Right cardiac atrium (tissue), 5 donors: ENCODE results near the gene CDK10. TPM values are rescaled to one million over a fixed set of nuclear protein-coding genes. Genes with fewer than 3 reads are reported as not detected.
"Not testable (repeated sequence)": the region's sequence is repeated elsewhere in the genome, so short reads cannot be mapped to it uniquely, and the experiment has no call there.

ENCODE experiments used
- ATAC-seq, 2 donors: fragments of 200-7000 bp; cut with Tn5 transposase; one replicate each; pipeline versions ENCODE4 v1.8.0 to v1.9.1; 2020; ENCODE audit warnings: moderate library complexity in 2 of 2, mild to moderate bottlenecking in 1 of 2
- DNase-seq, 3 donors: peaks; one replicate each; pipeline ENCODE4 v3.0.0-alpha.2; 2020
- H3K27ac ChIP-seq: one replicate; pipeline ENCODE4 v1.5.1; 2013; ENCODE audit warnings: mild to moderate bottlenecking, low read length, control low read depth, moderate library complexity
- H3K27me3 ChIP-seq: one replicate; pipeline ENCODE4 v1.6.1; 2013; ENCODE audit not compliant: control insufficient read depth, insufficient read depth
- H3K4me1 ChIP-seq: one replicate; pipeline ENCODE4 v1.6.1; 2013; ENCODE audit warnings: low read length; ENCODE audit not compliant: control insufficient read depth, insufficient read depth
- H3K4me3 ChIP-seq: one replicate; pipeline ENCODE4 v1.5.1; 2013; ENCODE audit warnings: low read length, control low read depth
- H3K9me3 ChIP-seq: one replicate; pipeline ENCODE4 v1.6.1; 2013; ENCODE audit warnings: low read length; ENCODE audit not compliant: control insufficient read depth
- WGBS: extraction: QIAGEN DNeasy Blood & Tissue Kit; methylation state at CpG from one replicate; pipeline ENCODE4 v1.1.7; 2013; 5-methylcytosine and 5-hydroxymethylcytosine counted together
- intact Hi-C, 4 donors: fragments of 100-400 bp; cut with DNase I; formaldehyde crosslinking; loops; one replicate each; pipeline versions ENCODE4 v1.11.0 to v1.14.0; 2022 to 2023
- polyA plus RNA-seq: library from polyadenylated mRNA; stranded (reverse); fragments of 200-250 nt; gene quantifications from one replicate; pipeline ENCODE4 v1.2.3, GENCODE V29; 2013
- total RNA-seq, 4 donors: library from RNA; stranded (reverse); fragmentation: NEBNext Ultra II Directional; extraction: Animal tissue kit (Norgen Biotek cat#: 25700); gene quantifications; one replicate each; pipeline ENCODE4 v1.2.1, GENCODE V29; 2021
- donor health status: healthy with polysubstance abuse.
- donor health status: DM: no; HTN: yes; CAD: no.
- donor health status: DM: no; HTN: no; CAD: no.
- donor health status: DM: no; HTN: yes; CAD: no; lungs with severe emphysema.
- donor health status: DM: yes; HTN: yes; CAD: no.

The CDK10 gene
- total and polyA plus RNA-seq, 5 donors, result 21.4 to 29.7 (median 26.2) TPM

DNA sequence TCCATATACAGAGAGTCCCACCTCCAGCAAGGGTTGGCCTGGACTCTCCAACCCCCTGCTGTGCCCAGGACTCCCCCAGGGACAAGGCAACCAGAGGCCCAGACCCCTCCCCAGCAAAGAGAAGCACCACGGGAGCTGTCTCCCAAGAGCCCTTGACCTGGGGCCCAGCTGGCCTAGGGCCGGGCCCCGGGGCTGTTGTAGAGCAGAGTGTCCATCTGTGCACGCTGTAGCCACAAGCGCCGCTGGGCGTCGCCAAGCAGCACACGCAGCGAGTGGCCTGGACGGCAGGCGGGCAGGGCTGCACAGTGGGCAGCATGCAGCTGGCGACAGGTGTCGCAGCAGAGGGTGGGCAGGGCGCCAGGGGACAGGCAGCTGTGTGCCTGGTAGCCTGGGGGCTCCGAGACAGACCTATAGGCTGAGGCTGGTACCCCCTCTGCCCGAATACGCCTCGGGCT, 10.7 kb downstream of the CDK10 start:
- Histone ChIP-seq H3K4me1 (peaks cover 3% of the 10 kb centered on the region), H3K9me3 (no peaks in the 10 kb centered on the region), H3K27me3 (no peaks in the 10 kb centered on the region), H3K4me3 (no peak overlapping the region), H3K27ac (no peak overlapping the region)
- ATAC-seq (no peak), DNase-seq (peak in 2 of 3 donors; percentile 31 to 68)
- intact Hi-C loops, result no loop called here
- 94% methylated on average over 19 of the region's 19 CpGs for WGBS

DNA sequence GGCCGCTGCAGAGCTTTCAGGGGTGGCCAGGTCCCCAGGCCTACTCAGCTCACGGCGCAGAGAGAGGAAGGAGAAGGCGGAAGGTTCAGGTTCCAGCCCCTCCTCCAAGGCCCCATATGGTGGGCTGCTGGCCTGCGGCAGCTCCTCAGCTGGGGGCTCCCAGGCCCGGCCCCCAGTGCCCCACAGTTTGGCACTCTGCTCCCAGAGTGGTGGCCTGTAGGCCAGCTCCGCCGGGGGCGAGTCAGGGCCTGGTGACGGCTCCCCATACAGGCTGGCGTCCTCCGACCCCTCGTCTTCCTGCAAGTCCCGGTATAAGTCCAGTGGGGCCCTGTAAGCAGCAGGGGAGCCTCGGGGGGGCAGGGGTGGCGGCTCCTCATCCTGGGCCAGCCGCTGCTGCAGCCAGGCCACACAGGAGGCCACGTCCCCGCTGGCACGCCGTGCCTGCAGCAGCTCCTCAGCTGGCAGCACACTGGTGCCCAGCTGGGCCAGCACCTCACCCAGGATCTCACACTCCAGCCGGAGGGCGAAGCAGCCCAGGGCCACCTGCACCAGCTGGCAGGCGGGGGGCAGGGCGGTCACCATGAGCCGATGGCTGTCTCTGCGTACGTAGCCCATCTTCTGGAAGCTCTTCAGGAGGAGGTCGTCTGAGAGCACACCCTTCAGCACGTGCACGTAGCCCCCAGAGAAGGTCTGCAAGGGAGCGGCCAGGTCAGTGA, 11.3 kb downstream of the CDK10 start:
- Histone ChIP-seq H3K4me3 (no peak overlapping the region), H3K27me3 (no peaks in the 10 kb centered on the region), H3K4me1 (peaks cover 3% of the 10 kb centered on the region), H3K9me3 (no peaks in the 10 kb centered on the region), H3K27ac (no peak overlapping the region)
- no peak for ATAC-seq
- DNase-seq, result peak in 2 of 3 donors; percentile 27 to 67
- WGBS, result 86% methylated on average over 32 of the region's 32 CpGs
- intact Hi-C loops, result no loop called here

DNA sequence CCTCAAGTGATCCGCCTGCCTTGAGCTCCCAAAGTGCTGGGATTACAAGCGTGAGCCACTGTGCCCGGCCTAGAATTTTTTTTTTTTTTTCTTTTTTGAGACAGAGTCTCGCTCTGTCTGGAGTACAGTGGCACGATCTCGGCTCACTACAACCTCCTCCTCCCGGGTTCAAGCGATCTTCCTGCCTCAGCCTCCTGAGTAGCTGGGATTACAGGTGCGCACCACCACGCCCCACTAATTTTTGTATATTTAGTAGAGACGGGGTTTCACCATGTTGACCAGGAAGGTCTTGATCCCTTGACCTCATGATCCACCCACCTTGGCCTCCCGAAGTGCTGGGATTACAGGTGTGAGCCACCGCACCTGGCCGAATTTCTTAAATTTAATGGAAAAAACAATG, 12.2 kb downstream of the CDK10 start:
- intact Hi-C loops, ATAC-seq, H3K27ac ChIP-seq, DNase-seq, H3K9me3 ChIP-seq, H3K4me1 ChIP-seq, H3K4me3 ChIP-seq, H3K27me3 ChIP-seq: not testable (repeated sequence)
- 97% methylated on average over 14 of the region's 14 CpGs for WGBS

DNA sequence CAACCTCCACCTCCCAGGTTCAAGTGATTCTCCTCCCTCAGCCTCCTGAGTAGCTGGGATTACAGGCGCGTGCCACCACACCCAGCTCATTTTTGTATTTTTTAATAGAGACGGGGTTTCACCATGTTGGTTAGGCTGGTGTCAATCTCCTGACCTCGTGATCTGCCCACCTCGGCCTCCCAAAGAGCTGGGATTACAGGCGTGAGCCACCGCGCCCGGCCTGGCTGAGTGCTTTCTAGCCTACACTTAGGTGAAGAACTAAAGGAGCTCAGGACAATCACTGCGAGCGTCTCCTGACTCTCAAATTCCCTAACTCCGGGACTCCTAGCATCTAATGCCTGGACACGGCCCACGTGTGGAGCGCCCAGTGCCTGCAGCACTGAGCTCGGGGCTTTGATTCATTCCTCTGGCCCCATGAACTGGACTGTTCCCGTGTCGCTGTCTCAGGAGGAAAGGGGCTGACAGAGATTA, 13.2 kb downstream of the CDK10 start:
- 56% methylated on average over 18 of the region's 18 CpGs for WGBS
- H3K27ac ChIP-seq, H3K9me3 ChIP-seq, DNase-seq, H3K27me3 ChIP-seq, ATAC-seq, H3K4me1 ChIP-seq, H3K4me3 ChIP-seq: not testable (repeated sequence)
- intact Hi-C loops, result loop anchor here in 3 of 4 donors (5.0 to 10.0 kb wide), 3 partner anchors 95 to 165 kb away; no protein-coding TSS in a partner anchor

DNA sequence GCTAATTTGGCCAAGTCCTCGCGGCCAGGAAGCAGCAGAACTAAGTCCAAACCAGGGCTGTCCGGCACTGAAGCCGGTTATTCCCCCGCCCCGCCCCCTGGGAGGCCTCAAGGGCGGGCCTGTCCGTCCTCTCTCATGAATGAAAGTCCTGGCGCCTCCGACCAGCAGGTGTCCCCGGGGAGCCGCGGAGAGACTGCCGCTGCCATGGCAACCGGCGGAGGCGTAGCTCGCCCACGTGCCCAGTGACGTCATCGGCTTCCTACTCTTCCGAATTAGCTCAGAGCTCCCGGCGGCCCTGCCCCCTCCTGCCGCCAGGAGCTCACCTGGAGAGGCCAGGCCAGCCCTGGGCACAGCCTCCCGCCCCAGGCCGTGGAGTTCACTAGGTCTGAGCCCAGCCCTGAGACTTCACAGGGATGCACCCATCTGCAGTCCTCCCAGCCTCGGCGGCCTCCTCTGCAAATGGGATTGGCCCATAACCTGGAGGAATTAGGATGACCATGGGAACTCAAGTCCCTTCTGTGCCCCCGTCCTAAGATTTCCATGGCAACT, 13.7 kb downstream of the CDK10 start:
- Histone ChIP-seq H3K9me3 (no peaks in the 10 kb centered on the region), H3K27ac (peak overlapping the region; percentile 27), H3K27me3 (no peaks in the 10 kb centered on the region), H3K4me1 (peaks cover 3% of the 10 kb centered on the region), H3K4me3 (peak overlapping the region; percentile 65)
- under 1% methylated on average over 30 of the region's 30 CpGs for WGBS
- peak; percentile 82 for ATAC-seq
- intact Hi-C loops, result loop anchor here in 3 of 4 donors (5.0 to 10.0 kb wide), 3 partner anchors 95 to 165 kb away; no protein-coding TSS in a partner anchor
- peak; percentile 99 for DNase-seq

DNA sequence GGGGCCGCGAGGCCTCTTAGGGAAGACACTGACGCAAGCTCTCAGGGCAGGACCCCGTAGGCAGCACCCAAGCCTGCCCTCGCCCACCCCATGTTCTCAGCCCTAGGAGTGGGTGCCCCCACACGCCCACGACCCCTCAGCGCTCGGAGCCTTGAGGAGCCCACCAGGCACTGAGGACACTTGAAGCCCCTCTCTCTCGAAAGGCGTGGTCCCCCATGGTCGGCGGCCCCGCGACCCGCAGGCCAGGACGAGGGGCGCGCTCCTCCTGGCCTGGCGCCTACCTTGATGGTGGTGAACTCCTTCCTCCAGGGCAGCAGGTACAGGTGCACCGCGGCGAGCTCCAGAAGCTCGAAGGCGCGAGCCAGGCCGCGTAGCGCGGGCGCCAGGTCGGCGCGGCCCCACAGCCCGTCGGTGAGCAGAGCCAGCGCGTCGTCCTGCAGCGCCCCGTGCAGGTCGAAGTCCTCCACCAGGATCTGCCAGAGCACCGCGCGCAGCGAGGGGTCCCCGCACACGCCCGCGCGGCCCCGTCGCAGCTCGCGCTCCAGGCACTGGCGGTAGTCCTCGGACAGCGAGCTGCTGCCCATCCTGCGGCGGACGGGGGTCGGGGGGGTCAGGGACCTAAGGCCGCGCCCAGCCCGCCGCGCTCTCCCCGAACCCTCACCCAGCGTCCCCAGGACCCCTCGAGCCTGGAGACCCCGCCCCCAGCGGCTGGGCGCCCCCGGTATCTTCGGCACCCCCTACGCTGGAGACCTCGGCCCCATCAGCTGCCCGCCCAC, 14.3 kb downstream of the CDK10 start:
- Histone ChIP-seq H3K4me3 (peak overlapping the region; percentile 65), H3K27ac (peak overlapping the region; percentile 27), H3K9me3 (no peaks in the 10 kb centered on the region), H3K27me3 (no peaks in the 10 kb centered on the region), H3K4me1 (peaks cover 3% of the 10 kb centered on the region)
- intact Hi-C loops, result loop anchor here in 3 of 4 donors (5.0 to 10.0 kb wide), 3 partner anchors 94 to 164 kb away; no protein-coding TSS in a partner anchor
- 2% methylated on average over 78 of the region's 78 CpGs for WGBS
- ATAC-seq (peak; percentile 8 to 18), DNase-seq (peak; percentile 36 to 77 (median 74))

DNA sequence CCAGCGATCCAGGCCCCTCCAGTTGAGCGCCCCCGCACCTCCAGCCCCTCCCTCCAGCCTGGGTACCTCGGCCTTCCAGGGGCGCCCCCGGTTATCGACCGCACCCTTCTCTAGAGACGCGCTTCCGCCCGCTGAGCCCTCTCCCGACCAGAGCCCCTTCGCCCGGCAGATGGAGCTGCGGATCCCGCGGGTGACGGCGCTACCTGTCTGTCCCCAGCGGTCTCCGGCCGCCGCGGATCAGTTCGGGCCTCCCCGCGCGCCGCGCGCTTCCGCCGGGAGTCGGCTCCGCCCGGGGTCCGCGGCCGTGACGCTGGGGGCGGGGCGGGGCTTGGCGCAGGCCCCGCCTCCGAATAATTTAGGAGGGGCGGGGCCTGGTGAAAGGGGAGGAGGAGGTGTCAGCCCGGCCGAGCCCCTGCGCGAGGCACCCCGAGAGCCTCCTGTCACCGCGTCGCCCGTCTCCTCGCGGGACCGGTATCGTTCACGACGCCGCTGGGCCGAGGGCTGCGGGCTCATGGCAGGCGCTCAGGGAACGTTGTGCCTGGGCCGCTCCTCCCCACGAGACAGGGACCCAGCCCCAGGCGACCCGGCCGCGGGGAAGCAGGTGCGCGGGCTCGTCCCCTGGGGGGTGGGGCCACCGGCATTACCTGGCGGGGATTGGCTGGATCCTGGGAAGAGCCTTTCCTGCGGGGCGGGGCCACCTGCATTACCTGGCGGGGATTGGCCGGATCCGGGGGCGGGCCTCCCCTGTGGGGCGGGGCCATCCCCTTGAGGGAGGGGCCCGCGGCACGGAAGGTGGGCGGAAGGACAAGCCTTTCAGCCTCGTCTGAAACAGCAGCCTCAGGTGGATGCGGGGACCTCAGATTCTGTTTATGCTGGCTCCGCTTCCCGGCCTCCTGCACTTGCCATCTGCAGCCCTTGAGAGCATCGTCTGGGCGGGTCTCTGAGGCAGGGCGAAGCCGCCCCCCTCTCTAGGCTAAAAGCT, 15.2 kb downstream of the CDK10 start, which contains the start of gene SPATA2L:
TSS of gene SPATA2L (minus strand) at position 281 of the 982 bp plus-strand sequence. CDS start 473 bp downstream, outside the sequence.
- peak; percentile 85 to 96 (median 94) for DNase-seq

DNA sequence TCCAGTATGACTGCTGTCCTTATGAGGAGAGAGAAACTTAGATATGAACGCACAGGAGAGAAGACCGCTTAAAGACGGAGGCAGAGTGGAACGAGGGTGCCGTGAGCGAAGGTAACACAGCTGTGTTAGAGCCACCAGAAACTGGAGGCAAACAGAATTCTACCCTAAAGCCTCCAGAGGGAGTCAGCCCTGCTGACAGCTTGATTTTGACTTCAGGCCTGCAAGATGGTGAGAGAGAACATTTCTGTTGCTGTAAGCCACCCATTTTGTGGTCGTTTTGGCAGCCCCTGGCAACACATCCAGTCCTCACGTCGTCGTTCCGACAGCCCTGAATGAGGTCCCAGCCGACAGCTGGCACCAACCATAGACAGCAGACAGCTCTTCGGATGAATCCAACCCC, 17.8 kb downstream of the CDK10 start:
- no peaks in the 10 kb centered on the region for H3K9me3 ChIP-seq
- ATAC-seq, result no peak
- intact Hi-C loops, result loop anchor here in 3 of 4 donors (5.0 to 10.0 kb wide), 3 partner anchors 91 to 161 kb away; no protein-coding TSS in a partner anchor
- H3K27me3 ChIP-seq, result no peaks in the 10 kb centered on the region
- WGBS, result 76% methylated on average over 13 of the region's 13 CpGs
- peak in 1 of 3 donors; percentile 14 for DNase-seq
- H3K4me3 ChIP-seq, result no peak overlapping the region
- peaks cover 3% of the 10 kb centered on the region for H3K4me1 ChIP-seq
- no peak overlapping the region for H3K27ac ChIP-seq

More for the DNA sequence above, 15.2 kb downstream of the CDK10 start, which contains the start of gene SPATA2L:
- peak within 1 kb of the TSS; percentile 27 for H3K27ac ChIP-seq
- intact Hi-C loops, result loop anchor here in 3 of 4 donors (5.0 to 10.0 kb wide), 3 partner anchors 93 to 163 kb away; no protein-coding TSS in a partner anchor
- ATAC-seq, result peak; percentile 74 to 81
- no peaks in the 10 kb centered on the region for H3K9me3 ChIP-seq
- peak within 1 kb of the TSS; percentile 65 for H3K4me3 ChIP-seq
- peaks cover 3% of the 10 kb centered on the region for H3K4me1 ChIP-seq
- H3K27me3 ChIP-seq, result no peaks in the 10 kb centered on the region
- 2% methylated on average over 97 of the region's 97 CpGs for WGBS

DNA sequence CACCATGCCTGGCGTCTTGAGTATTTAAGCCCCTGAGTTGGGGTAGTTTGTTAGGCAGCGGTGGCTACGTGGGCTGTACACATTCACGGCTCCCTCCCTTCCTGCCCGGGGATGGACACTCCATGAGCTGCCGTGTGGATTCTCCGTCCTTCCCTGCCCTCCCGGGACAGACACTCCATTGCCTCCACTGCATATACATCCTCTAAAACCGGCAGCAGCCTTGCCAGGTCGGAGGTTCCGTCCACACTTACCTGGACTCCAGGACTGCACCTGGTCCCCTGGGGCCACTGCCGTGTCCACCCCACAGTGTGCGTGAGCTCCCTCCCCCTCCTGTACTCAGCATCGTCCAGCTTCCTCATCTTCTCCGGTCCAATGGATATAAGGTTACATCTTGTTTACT, 18.5 kb downstream of the CDK10 start:
- DNase-seq (peak in 1 of 3 donors; percentile 32), ATAC-seq (no peak)
- H3K4me3 ChIP-seq, result no peak overlapping the region
- WGBS, result 67% methylated on average over 15 of the region's 15 CpGs
- H3K27ac ChIP-seq, result no peak overlapping the region
- H3K27me3 ChIP-seq, result no peaks in the 10 kb centered on the region
- H3K9me3 ChIP-seq, result no peaks in the 10 kb centered on the region
- intact Hi-C loops, result loop anchor here in 2 of 4 donors (5.0 to 10.0 kb wide), 3 partner anchors 87 to 160 kb away; no protein-coding TSS in a partner anchor
- H3K4me1 ChIP-seq, result peaks cover 3% of the 10 kb centered on the region
